Breast epithelium (tissue), 4 donors: ENCODE measurements around the gene OGG1. TPM values are rescaled to one million over a fixed set of nuclear protein-coding genes. Genes with fewer than 3 reads are reported as not detected.

Experiments
- DNase-seq, 2 donors: peaks; one replicate each; pipeline ENCODE4 v3.0.0-alpha.2; 2019; ENCODE audit warnings: low spot score in 2 of 2
- H3K27ac ChIP-seq, 2 donors: fragments of 200-600 bp; sonication (generic) in 1 of 2; one replicate each; pipeline ENCODE4 v1.5.1; 2016 to 2019; ENCODE audit warnings: mild to moderate bottlenecking in 1 of 2
- H3K27me3 ChIP-seq, 2 donors: fragments of 200-600 bp; sonication (generic) in 1 of 2; one replicate each; pipeline versions ENCODE4 v1.5.1 to v1.6.0; 2017 to 2019; ENCODE audit warnings: control low read depth in 1 of 2, mild to moderate bottlenecking in 1 of 2
- H3K36me3 ChIP-seq: fragments of 200-600 bp; one replicate; pipeline ENCODE4 v1.5.1; 2019
- H3K4me1 ChIP-seq, 2 donors: fragments of 200-600 bp; sonication (generic); one replicate each; pipeline ENCODE4 v1.5.1; 2016 to 2019; ENCODE audit warnings: control low read depth in 1 of 2
- H3K4me3 ChIP-seq, 3 donors: fragments of 200-600 bp; sonication (generic); 1 replicate in 2 of 3; 2 replicates in 1 of 3; pipeline ENCODE4 v1.5.1; 2016 to 2019; ENCODE audit warnings: mild to moderate bottlenecking in 3 of 3, moderate library complexity in 2 of 3
- H3K9me3 ChIP-seq, 2 donors: fragments of 200-600 bp; sonication (generic) in 1 of 2; one replicate each; pipeline ENCODE4 v1.5.1; 2016 to 2019; ENCODE audit warnings: control low read depth in 1 of 2
- CTCF ChIP-seq, 3 donors: fragments of 450-650 bp; IDR thresholded peaks; one replicate each; pipeline ENCODE4 v1.5.1; 2016 to 2017; ENCODE audit warnings: antibody characterized with exemption in 3 of 3, mild to moderate bottlenecking in 3 of 3, moderate library complexity in 3 of 3
- POLR2A ChIP-seq: fragments of 450-650 bp; IDR thresholded peaks from one replicate; pipeline ENCODE4 v1.6.1; 2016; ENCODE audit warnings: antibody characterized with exemption, mild to moderate bottlenecking, moderate library complexity
- POLR2AphosphoS5 ChIP-seq, 3 donors: sonication (generic); formaldehyde crosslinking; IDR thresholded peaks; one replicate each; pipeline ENCODE4 v1.6.1; 2017; ENCODE audit warnings: antibody characterized with exemption in 3 of 3
- intact Hi-C: fragments of 100-400 bp; cut with DNase I; formaldehyde crosslinking; loops from one replicate; pipeline ENCODE4 v1.15.1; 2023; ENCODE audit warnings: low total_unique reads
- total RNA-seq, 3 donors: library from RNA; depleted of rRNA; stranded (reverse); fragments of >200 nt; gene quantifications; one replicate each; pipeline ENCODE4 v1.1.0, GENCODE V29; 2016

Gene OGG1
- total RNA-seq, 3 donors from 2014 or later, result 21.3 to 33.4 (median 23.3) TPM

DNA sequence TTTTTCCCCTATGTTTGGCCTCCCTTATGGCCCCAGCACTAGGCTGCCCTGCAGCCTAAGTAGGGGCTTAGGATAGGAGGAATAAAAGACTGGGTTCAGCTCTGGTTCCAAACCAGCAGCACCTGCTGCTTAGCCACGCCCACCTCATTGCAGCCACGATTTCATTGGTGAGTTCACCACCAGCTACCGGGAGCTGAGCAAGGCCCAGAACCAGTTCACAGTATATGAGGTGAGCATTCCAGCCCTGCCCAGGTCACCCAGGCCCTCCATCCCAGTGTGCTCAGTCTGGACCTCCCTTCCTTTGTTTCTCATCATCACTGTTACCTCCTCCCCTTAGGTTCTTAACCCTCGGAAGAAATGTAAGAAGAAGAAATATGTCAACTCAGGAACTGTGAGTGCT, 34.6 kb upstream of the OGG1 start:
- DNase-seq, result no peak
- Histone ChIP-seq H3K9me3 (no peaks in the 10 kb centered on the region), H3K27ac (peak overlapping the region; percentile 50 to 86), H3K4me1 (no peaks in the 10 kb centered on the region), H3K36me3 (no peaks in the 10 kb centered on the region), H3K4me3 (no peak overlapping the region), H3K27me3 (no peaks in the 10 kb centered on the region)
- TF ChIP-seq CTCF (IDR thresholded peaks at IDR 0.05), result no peak
- TF ChIP-seq POLR2AphosphoS5 (IDR thresholded peaks at IDR 0.05), result no peak
- no peak for TF ChIP-seq POLR2A
- intact Hi-C loops, result no loop called here

DNA sequence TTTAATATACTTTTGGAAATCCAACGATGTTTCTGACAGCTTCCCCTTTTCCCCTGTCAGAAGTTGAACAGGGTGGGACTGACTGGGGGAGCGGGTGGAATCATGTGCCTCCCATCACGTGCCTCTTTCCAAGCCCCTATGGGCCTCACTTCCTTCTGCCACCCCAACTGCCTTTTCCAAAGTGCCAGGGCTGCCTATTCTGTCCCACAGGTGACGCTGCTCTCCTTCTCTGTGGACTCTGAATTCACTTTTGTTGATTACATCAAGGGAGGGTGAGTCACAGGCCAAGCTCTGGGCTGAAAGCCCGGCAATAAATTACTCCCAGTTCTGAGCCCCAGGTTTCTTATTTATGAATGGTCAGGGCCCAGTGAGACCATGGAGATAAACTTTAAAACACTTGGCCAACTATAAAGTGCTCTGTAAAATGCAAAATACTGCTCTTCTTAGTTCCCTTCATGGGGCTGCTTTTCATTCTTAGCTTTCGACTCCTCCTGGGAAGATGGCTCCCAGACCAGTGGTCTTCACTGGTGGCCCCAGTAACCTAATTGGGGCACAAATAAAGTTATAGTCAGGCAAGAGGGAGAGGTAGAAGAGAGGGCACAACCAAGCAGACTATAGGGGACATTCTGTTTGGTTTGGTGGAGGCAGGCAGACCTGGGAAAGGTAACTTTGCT, 33.9 kb upstream of the OGG1 start:
- peak; percentile 74 to 77 for DNase-seq
- H3K27me3 ChIP-seq, result no peaks in the 10 kb centered on the region
- H3K9me3 ChIP-seq, result no peaks in the 10 kb centered on the region
- TF ChIP-seq POLR2AphosphoS5 (IDR thresholded peaks at IDR 0.05) (peak in 2 of 3 donors; percentile 47 to 82), CTCF (IDR thresholded peaks at IDR 0.05) (peak; percentile 72 to 91 (median 88)), POLR2A (no peak)
- H3K27ac ChIP-seq, result peak overlapping the region; percentile 81 to 86
- no peaks in the 10 kb centered on the region for H3K4me1 ChIP-seq
- no peak overlapping the region for H3K4me3 ChIP-seq
- intact Hi-C loops, result no loop called here
- no peaks in the 10 kb centered on the region for H3K36me3 ChIP-seq

DNA sequence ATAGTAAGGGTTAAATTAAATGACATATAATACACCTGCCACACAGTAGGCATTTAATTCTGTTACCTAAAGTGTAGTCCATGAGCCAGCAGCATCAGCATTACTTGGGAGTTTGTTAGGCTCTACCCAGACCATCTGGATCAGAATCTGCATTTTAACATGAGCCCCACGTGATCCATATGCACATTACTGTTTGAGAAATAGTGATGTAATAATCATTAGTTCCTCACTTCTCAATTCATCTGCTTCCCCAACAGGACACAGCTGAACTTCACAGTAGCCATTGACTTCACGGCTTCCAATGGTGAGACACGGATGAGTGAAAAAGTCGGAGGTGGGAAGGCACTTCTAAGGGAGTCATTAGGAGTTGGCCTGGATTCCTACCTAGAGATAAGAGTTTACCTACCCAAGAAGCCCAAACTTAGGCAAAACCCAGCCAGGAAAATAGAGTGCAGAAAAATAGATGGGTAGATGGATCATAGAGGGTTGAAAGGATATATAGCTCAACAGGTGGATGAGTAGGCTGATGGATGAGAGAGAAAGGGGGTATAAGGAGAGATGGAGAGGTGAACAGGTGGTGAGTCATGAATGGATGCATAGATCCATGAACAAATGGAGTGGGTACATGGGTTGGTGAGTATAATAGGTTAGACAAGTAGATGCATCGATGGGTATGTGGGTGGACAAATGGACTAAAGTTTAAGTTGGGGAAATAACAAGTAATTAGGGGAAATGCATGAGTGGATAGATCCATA, 32.8 kb upstream of the OGG1 start:
- intact Hi-C loops, result no loop called here
- H3K9me3 ChIP-seq, result no peaks in the 10 kb centered on the region
- H3K4me1 ChIP-seq, result no peaks in the 10 kb centered on the region
- H3K27ac ChIP-seq, result peak overlapping the region in 1 of 2 donors; percentile 86
- H3K27me3 ChIP-seq, result no peaks in the 10 kb centered on the region
- no peaks in the 10 kb centered on the region for H3K36me3 ChIP-seq
- no peak for DNase-seq
- TF ChIP-seq POLR2AphosphoS5 (IDR thresholded peaks at IDR 0.05), result no peak
- TF ChIP-seq CTCF (IDR thresholded peaks at IDR 0.05), result no peak
- no peak for TF ChIP-seq POLR2A
- H3K4me3 ChIP-seq, result no peak overlapping the region

DNA sequence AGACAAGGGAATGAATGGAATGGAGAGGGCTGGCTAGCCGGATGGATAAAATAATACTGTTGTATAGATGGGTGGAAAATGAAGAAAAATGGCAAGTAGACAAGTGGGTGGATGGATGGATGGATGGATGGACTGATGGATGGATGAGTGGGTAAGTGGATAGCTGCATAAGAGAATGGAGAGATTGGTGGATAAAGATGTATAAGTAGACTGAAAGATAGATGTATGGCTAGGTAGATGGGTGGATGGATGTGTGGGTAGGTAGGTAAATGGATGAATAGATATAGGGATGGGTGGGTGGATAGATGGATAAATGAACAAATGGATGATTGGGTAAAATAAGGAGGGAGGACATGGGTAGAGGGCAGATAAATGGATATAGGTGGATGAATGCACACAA, 32.2 kb upstream of the OGG1 start:
- Histone ChIP-seq H3K9me3 (no peaks in the 10 kb centered on the region), H3K27ac (no peak overlapping the region), H3K4me1 (no peaks in the 10 kb centered on the region), H3K27me3 (no peaks in the 10 kb centered on the region), H3K4me3 (no peak overlapping the region), H3K36me3 (no peaks in the 10 kb centered on the region)
- DNase-seq, result no peak
- TF ChIP-seq POLR2AphosphoS5 (IDR thresholded peaks at IDR 0.05) (no peak), CTCF (IDR thresholded peaks at IDR 0.05) (no peak), POLR2A (no peak)
- intact Hi-C loops, result no loop called here

GRCh38 chr3:9718118-9718517, 31.6 kb upstream of the OGG1 start:
- intact Hi-C loops, result no loop called here
- Histone ChIP-seq H3K4me3 (no peak overlapping the region), H3K36me3 (no peaks in the 10 kb centered on the region), H3K9me3 (no peaks in the 10 kb centered on the region), H3K4me1 (no peaks in the 10 kb centered on the region), H3K27ac (no peak overlapping the region), H3K27me3 (no peaks in the 10 kb centered on the region)
- DNase-seq, result no peak
- TF ChIP-seq POLR2A (no peak), POLR2AphosphoS5 (IDR thresholded peaks at IDR 0.05) (no peak), CTCF (IDR thresholded peaks at IDR 0.05) (no peak)
